Measurements from ENCODE around the gene CELSR1.

The CELSR1 gene

GRCh38 chr22:46537225-46537945, at the start of gene CELSR1:
CELSR1 (minus strand) TSS chr22:46537620; CDS start chr22:46537170, 450 bp downstream.
- H3K27ac ChIP-seq, result no peak within 1 kb of the TSS
- no peaks in the 10 kb centered on the region for H3K9me3 ChIP-seq
- no peak within 1 kb of the TSS for H3K4me3 ChIP-seq (ENCODE audit: low read depth in 1 of 2, low read length in 1 of 2)
- H3K4me1 ChIP-seq (ENCODE audit: control insufficient read depth in 1 of 2, insufficient read depth in 1 of 2, low read depth in 1 of 2, low read length in 1 of 2), result peaks cover 0 to 10% of the 10 kb centered on the region in 2 experiments
- TF ChIP-seq CTCF (IDR thresholded peaks at IDR 0.05), result no peak
- peaks cover 84% of the 10 kb centered on the region for H3K27me3 ChIP-seq
- H3K36me3 ChIP-seq, result no peaks in the 10 kb centered on the region

- Histone ChIP-seq H3K27ac (peak overlapping the region; percentile 8), H3K27me3 (no peaks in the 10 kb centered on the region), H3K9me3 (no peaks in the 10 kb centered on the region), H3K4me3 (ENCODE audit: low read depth in 1 of 2, low read length in 1 of 2) (no peak overlapping the region), H3K36me3 (no peaks in the 10 kb centered on the region), H3K4me1 (ENCODE audit: control insufficient read depth in 1 of 2, insufficient read depth in 1 of 2, low read depth in 1 of 2, low read length in 1 of 2) (peaks cover 17% of the 10 kb centered on the region in 2 experiments)
- no peak for TF ChIP-seq CTCF (IDR thresholded peaks at IDR 0.05)
Observed at GRCh38 chr22:46587061-46587460, 49.6 kb upstream of the CELSR1 start.

GRCh38 chr22:46586531-46587011, 49.2 kb upstream of the CELSR1 start:
- H3K36me3 ChIP-seq, result no peaks in the 10 kb centered on the region
- TF ChIP-seq CTCF (IDR thresholded peaks at IDR 0.05), result no peak
- H3K4me3 ChIP-seq (ENCODE audit: low read depth in 1 of 2, low read length in 1 of 2), result no peak overlapping the region
- H3K9me3 ChIP-seq, result no peaks in the 10 kb centered on the region
- peak overlapping the region; percentile 8 for H3K27ac ChIP-seq
- H3K4me1 ChIP-seq (ENCODE audit: control insufficient read depth in 1 of 2, insufficient read depth in 1 of 2, low read depth in 1 of 2, low read length in 1 of 2), result peaks cover 17 to 20% of the 10 kb centered on the region in 2 experiments
- no peaks in the 10 kb centered on the region for H3K27me3 ChIP-seq

- peaks cover 22 to 25% of the 10 kb centered on the region in 2 experiments for H3K4me1 ChIP-seq (ENCODE audit: control insufficient read depth in 1 of 2, insufficient read depth in 1 of 2, low read depth in 1 of 2, low read length in 1 of 2)
- H3K27me3 ChIP-seq, result no peaks in the 10 kb centered on the region
- no peaks in the 10 kb centered on the region for H3K36me3 ChIP-seq
- H3K4me3 ChIP-seq (ENCODE audit: low read depth in 1 of 2, low read length in 1 of 2), result no peak overlapping the region
- no peaks in the 10 kb centered on the region for H3K9me3 ChIP-seq
- no peak overlapping the region for H3K27ac ChIP-seq
- TF ChIP-seq CTCF (IDR thresholded peaks at IDR 0.05), result no peak
Observed at GRCh38 chr22:46586123-46586519, 48.7 kb upstream of the CELSR1 start.

- H3K27me3 ChIP-seq, result no peaks in the 10 kb centered on the region
- H3K4me3 ChIP-seq (ENCODE audit: low read depth in 1 of 2, low read length in 1 of 2), result no peak overlapping the region
- H3K36me3 ChIP-seq, result no peaks in the 10 kb centered on the region
- no peaks in the 10 kb centered on the region for H3K9me3 ChIP-seq
- no peak for TF ChIP-seq CTCF (IDR thresholded peaks at IDR 0.05)
- H3K4me1 ChIP-seq (ENCODE audit: control insufficient read depth in 1 of 2, insufficient read depth in 1 of 2, low read depth in 1 of 2, low read length in 1 of 2), result peaks cover 23 to 26% of the 10 kb centered on the region in 2 experiments
- no peak overlapping the region for H3K27ac ChIP-seq
Observed at GRCh38 chr22:46585340-46586122, 48.1 kb upstream of the CELSR1 start.
